Measurements from ENCODE around the gene VPS29.

DNA sequence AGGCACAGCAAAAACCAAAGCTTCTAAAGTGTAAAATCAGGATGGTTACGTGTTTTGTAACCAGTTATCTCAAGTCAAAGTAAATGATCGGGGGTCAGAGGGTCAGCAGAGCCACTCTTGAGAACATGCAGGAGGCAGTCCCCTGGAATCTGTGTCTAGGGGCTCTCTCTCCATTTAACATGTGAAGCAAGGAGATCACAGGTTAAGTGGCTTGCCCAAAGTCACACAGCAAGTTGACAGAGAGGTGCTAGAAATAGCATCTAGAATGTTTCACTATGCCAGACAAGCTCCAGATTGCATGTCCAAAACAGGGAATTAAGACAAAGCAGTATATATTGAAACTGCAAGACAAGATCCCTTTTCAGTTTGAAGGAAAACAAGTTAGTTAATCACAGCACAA lies 47.8 kb upstream of the VPS29 start:
- TF ChIP-seq TCF12 (IDR thresholded peaks at IDR 0.05; ENCODE audit: low read depth, low read length) (no peak), CTCF (IDR thresholded peaks at IDR 0.05; ENCODE audit: control extremely low read depth in 1 of 3, insufficient read depth in 1 of 3, low read depth in 1 of 3, low read length in 3 of 3) (no peak), POLR2A (IDR thresholded peaks at IDR 0.05; ENCODE audit: control extremely low read depth in 1 of 2, low read depth in 2 of 2, low read length in 2 of 2) (no peak), POLR2AphosphoS5 (IDR thresholded peaks at IDR 0.05; ENCODE audit: low read depth, low read length) (no peak), SP1 (IDR thresholded peaks at IDR 0.05; ENCODE audit: low read depth, low read length) (no peak), EZH2 (IDR thresholded peaks at IDR 0.05; ENCODE audit: low read depth, low read length, severe bottlenecking) (no peak)
